ENCODE results near the gene TOP2A. TPM values are rescaled to one million over a fixed set of nuclear protein-coding genes. Genes with fewer than 3 reads are reported as not detected.
A peak's percentile ranks its signal among the peaks of the same experiment; 100 is the strongest.

TOP2A gene
- total RNA-seq, 1 donor from 2014 or later: 41.9 TPM

GRCh38 chr17:40447148-40447644 lies 29.5 kb upstream of the TOP2A start:
- no peak for TF ChIP-seq CTCF (IDR thresholded peaks at IDR 0.05)
- H3K4me1 Mint-ChIP-seq (ENCODE audit: unreplicated experiment): peaks cover 66% of the 10 kb centered on the region
- peak overlapping the region; percentile 96 for H3K4me3 Mint-ChIP-seq (ENCODE audit: unreplicated experiment)
- no peaks in the 10 kb centered on the region for H3K27me3 Mint-ChIP-seq (ENCODE audit: unreplicated experiment)
- peaks cover 43% of the 10 kb centered on the region for H3K36me3 Mint-ChIP-seq (ENCODE audit: unreplicated experiment)
- no peaks in the 10 kb centered on the region for H3K9me3 Mint-ChIP-seq (ENCODE audit: unreplicated experiment)
- DNase-seq (ENCODE audit: extremely low spot score, unreplicated experiment): no peak
- peak overlapping the region; percentile 72 for H3K27ac Mint-ChIP-seq (ENCODE audit: unreplicated experiment)

- no peak for DNase-seq (ENCODE audit: extremely low spot score, unreplicated experiment)
- Mint-ChIP-seq H3K27ac (ENCODE audit: unreplicated experiment) (peak overlapping the region; percentile 87), H3K4me1 (ENCODE audit: unreplicated experiment) (peaks cover 59% of the 10 kb centered on the region)
Measured at GRCh38 chr17:40445751-40446468, 28.2 kb upstream of the TOP2A start.

GRCh38 chr17:40443988-40444899 lies 26.5 kb upstream of the TOP2A start:
- Mint-ChIP-seq H3K9me3 (ENCODE audit: unreplicated experiment) (no peaks in the 10 kb centered on the region), H3K4me3 (ENCODE audit: unreplicated experiment) (peak overlapping the region; percentile 96), H3K27ac (ENCODE audit: unreplicated experiment) (peak overlapping the region; percentile 87), H3K36me3 (ENCODE audit: unreplicated experiment) (peaks cover 33% of the 10 kb centered on the region), H3K4me1 (ENCODE audit: unreplicated experiment) (peaks cover 45% of the 10 kb centered on the region), H3K27me3 (ENCODE audit: unreplicated experiment) (no peaks in the 10 kb centered on the region)
- TF ChIP-seq CTCF (IDR thresholded peaks at IDR 0.05): peak; percentile 1
- no peak for DNase-seq (ENCODE audit: extremely low spot score, unreplicated experiment)

More at GRCh38 chr17:40445751-40446468, 28.2 kb upstream of the TOP2A start:
- Mint-ChIP-seq H3K9me3 (ENCODE audit: unreplicated experiment) (no peaks in the 10 kb centered on the region), H3K36me3 (ENCODE audit: unreplicated experiment) (peaks cover 33% of the 10 kb centered on the region), H3K27me3 (ENCODE audit: unreplicated experiment) (no peaks in the 10 kb centered on the region), H3K4me3 (ENCODE audit: unreplicated experiment) (peak overlapping the region; percentile 96)
- TF ChIP-seq CTCF (IDR thresholded peaks at IDR 0.05): no peak

- peak; percentile 38 for TF ChIP-seq CTCF (IDR thresholded peaks at IDR 0.05)
- H3K36me3 Mint-ChIP-seq (ENCODE audit: unreplicated experiment): peaks cover 29% of the 10 kb centered on the region
- H3K4me3 Mint-ChIP-seq (ENCODE audit: unreplicated experiment): peak within 1 kb of the TSS; percentile 96
- peak; percentile 94 for DNase-seq (ENCODE audit: extremely low spot score, unreplicated experiment)
- H3K9me3 Mint-ChIP-seq (ENCODE audit: unreplicated experiment): no peaks in the 10 kb centered on the region
- peak within 1 kb of the TSS; percentile 87 for H3K27ac Mint-ChIP-seq (ENCODE audit: unreplicated experiment)
- H3K27me3 Mint-ChIP-seq (ENCODE audit: unreplicated experiment): no peaks in the 10 kb centered on the region
- peaks cover 36% of the 10 kb centered on the region for H3K4me1 Mint-ChIP-seq (ENCODE audit: unreplicated experiment)
Measured at GRCh38 chr17:40443196-40443987, 25.7 kb upstream of the TOP2A start, which contains the start of gene IGFBP4. Gene IGFBP4, plus strand, starts transcription at chr17:40443450. Its CDS starts 286 bp downstream, at chr17:40443736.
